SH-SY5Y (cell line): ENCODE data around the gene ARHGEF28.

ENCODE experiments used
- GATA2 ChIP-seq: IDR thresholded peaks from 2 replicates; pipeline ENCODE4 v1.6.1; 2011; ENCODE audit warnings: mild to moderate bottlenecking, low read depth, low read length
- GATA3 ChIP-seq: IDR thresholded peaks from 2 replicates; pipeline ENCODE4 v1.6.1; 2011; ENCODE audit warnings: low read depth, mild to moderate bottlenecking, low read length, moderate library complexity

The ARHGEF28 gene

GRCh38 chr5:73957397-73958001, 331.5 kb downstream of the ARHGEF28 start:
- no peak for TF ChIP-seq GATA3
- no peak for TF ChIP-seq GATA2

- no peak for TF ChIP-seq GATA2
- no peak for TF ChIP-seq GATA3
Measured at GRCh38 chr5:73958037-73958436, 332.0 kb downstream of the ARHGEF28 start.

- TF ChIP-seq GATA3 (no peak), GATA2 (no peak)
Measured at GRCh38 chr5:73960023-73960422, 334.0 kb downstream of the ARHGEF28 start.

GRCh38 chr5:73960426-73960825, 334.4 kb downstream of the ARHGEF28 start:
- TF ChIP-seq GATA2 (no peak), GATA3 (no peak)

- TF ChIP-seq GATA3 = no peak
- no peak for TF ChIP-seq GATA2
Measured at GRCh38 chr5:73962801-73963425, 336.9 kb downstream of the ARHGEF28 start.

- TF ChIP-seq GATA3 (no peak), GATA2 (no peak)
Measured at GRCh38 chr5:73964352-73964865, 338.4 kb downstream of the ARHGEF28 start.

GRCh38 chr5:73966451-73966850, 340.5 kb downstream of the ARHGEF28 start:
- no peak for TF ChIP-seq GATA2
- no peak for TF ChIP-seq GATA3

DNA sequence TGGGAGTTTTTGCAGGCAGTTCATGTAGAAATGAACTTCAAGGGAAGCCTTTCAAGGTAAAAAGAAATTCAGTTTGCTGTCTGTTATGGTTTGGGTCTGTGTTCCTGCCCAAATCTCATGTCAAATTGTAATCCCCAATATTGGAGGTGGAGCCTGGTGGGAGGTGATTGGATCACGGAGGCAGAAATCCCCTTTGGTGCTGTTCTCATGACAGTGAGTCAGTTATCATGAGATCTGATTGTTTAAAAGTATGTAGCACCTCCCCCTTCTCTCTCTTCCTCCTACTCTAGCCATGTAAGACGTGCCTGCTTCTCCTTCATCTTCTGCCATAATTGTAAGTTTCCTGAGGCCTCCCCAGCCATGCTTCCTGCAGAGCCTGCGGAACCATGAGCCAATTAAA, 341.4 kb downstream of the ARHGEF28 start:
- no peak for TF ChIP-seq GATA3
- no peak for TF ChIP-seq GATA2

DNA sequence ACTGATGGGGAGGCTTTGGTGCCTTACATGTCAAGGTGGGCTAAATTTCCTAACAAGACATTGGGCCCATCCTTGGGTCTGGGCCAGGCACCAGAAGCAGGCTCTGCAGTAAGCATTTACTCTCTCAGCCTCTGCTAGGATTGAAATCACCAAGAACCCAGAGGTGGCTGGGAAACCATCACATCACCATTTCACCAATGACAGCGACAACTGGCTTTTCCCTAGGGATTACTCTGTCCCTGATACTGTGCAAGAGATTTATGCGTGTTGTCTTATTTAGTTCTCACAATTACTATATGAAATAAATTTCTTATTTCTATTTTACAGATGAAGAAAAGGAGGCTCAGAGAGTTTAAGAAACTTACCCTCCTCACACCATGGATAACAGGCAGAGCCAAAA, 342.2 kb downstream of the ARHGEF28 start:
- TF ChIP-seq GATA3 (no peak), GATA2 (no peak)

DNA sequence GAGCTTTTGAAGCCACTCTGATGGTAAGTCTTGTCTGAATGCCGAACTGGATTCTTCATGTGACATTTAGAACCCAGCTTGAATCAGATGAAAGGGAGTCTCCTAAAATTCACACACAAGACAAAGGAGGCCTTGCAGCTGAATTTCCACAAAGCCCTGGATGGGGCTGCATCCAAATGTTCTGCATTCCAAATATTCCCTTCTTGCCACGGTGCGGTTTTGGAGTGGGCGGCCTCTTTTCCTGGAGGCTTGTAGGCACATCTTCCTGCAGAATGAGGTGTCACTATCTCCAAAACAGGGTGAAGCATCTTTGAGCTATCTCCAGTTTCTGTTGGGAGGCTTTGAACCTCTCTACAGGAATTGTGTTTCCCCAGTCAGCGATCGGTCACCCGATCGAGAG, 342.7 kb downstream of the ARHGEF28 start:
- TF ChIP-seq GATA2 (no peak), GATA3 (no peak)

DNA sequence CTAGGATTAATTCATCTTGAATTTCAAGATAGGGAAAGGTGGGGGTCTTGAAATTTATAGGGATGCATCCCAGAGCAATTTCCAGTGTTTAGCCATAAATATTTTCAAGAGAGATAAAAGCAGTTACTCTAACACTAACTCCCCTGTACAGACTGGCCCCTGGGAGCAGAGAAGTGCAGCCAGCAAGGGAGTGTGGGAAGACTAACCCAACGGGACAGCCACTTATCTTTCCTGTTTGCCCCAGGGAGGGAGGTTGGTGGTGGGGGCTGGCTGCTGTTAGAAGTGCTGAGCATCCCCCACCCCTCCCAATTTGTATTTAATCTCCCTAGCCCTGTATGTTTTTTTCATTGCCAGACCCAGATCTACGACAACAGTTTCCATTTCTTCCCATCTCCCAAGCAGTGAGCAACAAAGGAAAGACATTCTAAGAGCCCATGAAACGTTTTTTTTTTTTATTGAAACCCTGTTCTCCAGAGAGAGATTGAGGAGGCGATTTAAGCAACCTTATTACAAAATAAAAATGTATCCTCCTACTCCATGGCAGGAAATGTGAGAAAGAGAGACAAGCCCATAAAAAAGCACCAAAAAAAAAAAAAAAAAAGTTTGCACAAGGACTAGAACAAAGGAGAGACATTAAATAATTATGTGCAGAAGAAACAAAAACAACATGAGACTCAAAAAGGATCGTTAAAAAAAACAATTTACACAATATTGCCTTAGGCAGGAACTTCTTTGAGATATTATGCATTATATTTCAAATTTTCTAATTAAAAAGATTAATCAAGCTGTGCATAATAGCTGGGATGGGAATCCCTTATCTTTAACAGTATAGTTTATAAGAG, 343.4 kb downstream of the ARHGEF28 start:
- TF ChIP-seq GATA3 (no peak), GATA2 (no peak)

- no peak for TF ChIP-seq GATA3
- no peak for TF ChIP-seq GATA2
Measured at GRCh38 chr5:73971326-73971725, 345.3 kb downstream of the ARHGEF28 start.

DNA sequence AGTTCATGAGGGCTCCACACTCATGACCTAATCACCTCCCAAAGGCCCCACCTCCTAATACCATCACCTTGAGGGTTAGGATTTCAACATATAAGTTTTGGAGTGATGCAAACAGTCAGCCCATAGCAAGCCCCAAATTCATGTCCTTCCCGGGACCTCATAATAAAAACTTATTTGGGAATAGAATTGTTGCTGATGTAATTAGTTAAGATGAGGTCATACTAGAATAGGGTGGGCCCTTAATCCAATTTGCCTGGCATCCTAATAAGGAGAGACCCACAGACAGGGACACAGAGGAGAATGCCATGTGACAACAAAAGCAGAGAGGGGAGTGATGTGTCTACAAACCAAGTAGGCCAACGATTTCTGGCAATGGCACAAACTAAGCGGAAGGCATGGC, 347.1 kb downstream of the ARHGEF28 start:
- TF ChIP-seq GATA2 (no peak), GATA3 (no peak)

- TF ChIP-seq GATA3 (no peak), GATA2 (no peak)
Measured at GRCh38 chr5:73974871-73975360, 348.9 kb downstream of the ARHGEF28 start.

GRCh38 chr5:73975845-73976244, 349.8 kb downstream of the ARHGEF28 start:
- TF ChIP-seq GATA2 = no peak
- no peak for TF ChIP-seq GATA3

GRCh38 chr5:73977146-73977545, 351.1 kb downstream of the ARHGEF28 start:
- TF ChIP-seq GATA3 = no peak
- no peak for TF ChIP-seq GATA2

- TF ChIP-seq GATA3 (no peak), GATA2 (no peak)
Measured at GRCh38 chr5:73979321-73979720, 353.3 kb downstream of the ARHGEF28 start.
